IMR-90 (cell line): ENCODE measurements around the gene GRM4.

ENCODE experiments used
- CEBPB ChIP-seq: IDR thresholded peaks from 2 replicates; pipeline ENCODE4 v1.6.1; 2012; ENCODE audit warnings: low read depth, low read length, improper control_type of control experiment
- FOS ChIP-seq: fragments of 150-350 bp; IDR thresholded peaks from 2 replicates; pipeline ENCODE4 v1.6.1; 2016; ENCODE audit warnings: low read depth, low read length
- MAFK ChIP-seq: IDR thresholded peaks from 2 replicates; pipeline ENCODE4 v1.6.1; 2012; ENCODE audit warnings: low read depth, low read length, improper control_type of control experiment
- POLR2A ChIP-seq: IDR thresholded peaks from 2 replicates; pipeline ENCODE4 v1.6.1; 2012; ENCODE audit warnings: mild to moderate bottlenecking, low read depth, low read length
- RAD21 ChIP-seq: IDR thresholded peaks from 2 replicates; pipeline ENCODE4 v1.6.1; 2012; ENCODE audit warnings: low read length, improper control_type of control experiment
- RCOR1 ChIP-seq: IDR thresholded peaks from 2 replicates; pipeline ENCODE4 v1.6.1; 2012; ENCODE audit warnings: mild to moderate bottlenecking, low read length, improper control_type of control experiment; ENCODE audit not compliant: insufficient replicate concordance
- TF ChIP-seq, protein P1 (sequence below): fragments of 150-350 bp; IDR thresholded peaks from 2 replicates; pipeline ENCODE4 v1.6.1; 2016; ENCODE audit warnings: low read depth, mild to moderate bottlenecking, low read length, moderate library complexity, borderline replicate concordance
- TF ChIP-seq, protein P2 (sequence below): conservative IDR thresholded peaks from 2 replicates; pipeline ENCODE4 v1.5.1; 2012; ENCODE audit warnings: mild to moderate bottlenecking, low read depth, low read length, improper control_type of control experiment

DNA sequence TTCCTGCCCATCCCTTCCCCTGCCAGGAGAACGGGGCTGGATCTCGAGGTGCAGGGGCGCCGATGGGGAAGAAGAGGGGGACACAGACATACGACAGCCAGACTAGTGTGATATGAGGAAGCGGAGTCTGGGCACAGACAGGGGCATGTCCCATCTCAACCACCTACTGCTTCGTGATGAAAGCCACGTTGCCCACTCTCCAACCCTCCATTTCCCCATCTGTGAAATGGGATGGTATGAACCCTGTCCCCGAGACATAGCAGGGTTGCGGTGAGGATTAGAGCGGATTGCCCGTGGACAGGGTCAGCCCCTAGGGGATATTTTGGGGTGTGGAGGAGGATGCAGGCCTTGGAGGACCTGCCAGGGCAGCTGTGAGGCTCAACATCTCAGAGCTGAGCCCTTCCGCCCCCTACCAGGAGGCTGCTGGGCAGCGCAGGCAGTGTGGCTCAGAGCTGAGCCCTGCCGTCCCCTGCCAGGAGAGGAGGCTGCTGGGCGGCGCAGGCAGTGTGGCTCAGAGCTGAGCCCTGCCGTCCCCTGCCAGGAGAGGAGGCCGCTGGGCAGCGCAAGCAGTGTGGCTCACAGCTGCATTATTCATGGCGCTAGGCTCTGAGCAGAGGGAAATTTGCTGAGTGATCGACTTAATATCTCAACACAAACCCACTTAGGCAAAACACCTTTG is 71.7 kb downstream of the GRM4 start:
- no peak for TF ChIP-seq MAFK
- TF ChIP-seq, protein P1, sequence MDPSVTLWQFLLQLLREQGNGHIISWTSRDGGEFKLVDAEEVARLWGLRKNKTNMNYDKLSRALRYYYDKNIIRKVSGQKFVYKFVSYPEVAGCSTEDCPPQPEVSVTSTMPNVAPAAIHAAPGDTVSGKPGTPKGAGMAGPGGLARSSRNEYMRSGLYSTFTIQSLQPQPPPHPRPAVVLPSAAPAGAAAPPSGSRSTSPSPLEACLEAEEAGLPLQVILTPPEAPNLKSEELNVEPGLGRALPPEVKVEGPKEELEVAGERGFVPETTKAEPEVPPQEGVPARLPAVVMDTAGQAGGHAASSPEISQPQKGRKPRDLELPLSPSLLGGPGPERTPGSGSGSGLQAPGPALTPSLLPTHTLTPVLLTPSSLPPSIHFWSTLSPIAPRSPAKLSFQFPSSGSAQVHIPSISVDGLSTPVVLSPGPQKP: no peak
- no peak for TF ChIP-seq RAD21
- TF ChIP-seq, protein P2, sequence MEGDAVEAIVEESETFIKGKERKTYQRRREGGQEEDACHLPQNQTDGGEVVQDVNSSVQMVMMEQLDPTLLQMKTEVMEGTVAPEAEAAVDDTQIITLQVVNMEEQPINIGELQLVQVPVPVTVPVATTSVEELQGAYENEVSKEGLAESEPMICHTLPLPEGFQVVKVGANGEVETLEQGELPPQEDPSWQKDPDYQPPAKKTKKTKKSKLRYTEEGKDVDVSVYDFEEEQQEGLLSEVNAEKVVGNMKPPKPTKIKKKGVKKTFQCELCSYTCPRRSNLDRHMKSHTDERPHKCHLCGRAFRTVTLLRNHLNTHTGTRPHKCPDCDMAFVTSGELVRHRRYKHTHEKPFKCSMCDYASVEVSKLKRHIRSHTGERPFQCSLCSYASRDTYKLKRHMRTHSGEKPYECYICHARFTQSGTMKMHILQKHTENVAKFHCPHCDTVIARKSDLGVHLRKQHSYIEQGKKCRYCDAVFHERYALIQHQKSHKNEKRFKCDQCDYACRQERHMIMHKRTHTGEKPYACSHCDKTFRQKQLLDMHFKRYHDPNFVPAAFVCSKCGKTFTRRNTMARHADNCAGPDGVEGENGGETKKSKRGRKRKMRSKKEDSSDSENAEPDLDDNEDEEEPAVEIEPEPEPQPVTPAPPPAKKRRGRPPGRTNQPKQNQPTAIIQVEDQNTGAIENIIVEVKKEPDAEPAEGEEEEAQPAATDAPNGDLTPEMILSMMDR: no peak
- TF ChIP-seq RCOR1: no peak
- TF ChIP-seq POLR2A: no peak
- TF ChIP-seq CEBPB: no peak
- TF ChIP-seq FOS: no peak
